K562 (cell line): Measurements from ENCODE around the gene SLC22A16. TPM values are rescaled to one million over a fixed set of nuclear protein-coding genes. Genes with fewer than 3 reads are reported as not detected.
"Not testable (repeated sequence)": the region's sequence is repeated elsewhere in the genome, so short reads cannot be mapped to it uniquely, and the experiment has no call there.

Experiments used
- ATAC-seq: fragments of 200-7000 bp; cut with Tn5 transposase; 3 replicates; pipeline ENCODE4 v1.9.1; 2020; ENCODE audit warnings: moderate library complexity
- BruUV-seq: library from RNA; stranded (reverse); fragments of 400-500 nt; replicated peaks from 2 replicates; lab custom pipeline; 2021; lab: Mats Ljungman, UMichigan
- CTCF ChIA-PET: fragments of 300-600 bp; formaldehyde crosslinking; extraction: SDS; loops from one replicate; lab custom pipeline; 2021; ENCODE audit warnings: low intra/inter-chr PET ratio; lab: Yijun Ruan, JAX
- POLR2A ChIA-PET: fragments of 300-600, 350-650 bp; sonication (Branson Sonifier 250); formaldehyde crosslinking; extraction: SDS; loops from one replicate; lab custom pipeline; 2021; ENCODE audit warnings: antibody characterized with exemption, inconsistent platforms; lab: Yijun Ruan, JAX
- DNase-seq, 4 experiments: peaks; one replicate each; pipeline versions ENCODE4 v3.0.0 to v3.0.0-alpha.2; 2011 to 2018; ENCODE audit warnings: low spot score in 3 of 4, mixed read lengths in 3 of 4; ENCODE audit errors: extremely low read depth in 1 of 4
- FAIRE-seq: peaks from 2 replicates; lab custom pipeline; 2011; peaks lifted over from hg19 to GRCh38; lab: Jason Lieb, UNC
- H2AFZ ChIP-seq: 2 replicates; pipeline ENCODE4 v1.6.0; 2011; ENCODE audit warnings: low read depth, low read length, control low read depth, inconsistent platforms
- H3K27ac ChIP-seq: fragments of 200-600 bp; 3 replicates; pipeline ENCODE4 v1.8.0; 2011; ENCODE audit warnings: low read depth, mild to moderate bottlenecking, control low read depth, inconsistent platforms, low read length, moderate library complexity, mixed read lengths; ENCODE audit errors: extremely low read depth
- H3K27me3 ChIP-seq, 2 experiments: fragments of 300-600 bp in 1 of 2; 2 replicates in 1 of 2; 3 replicates in 1 of 2; pipeline versions ENCODE4 v1.6.0 to v1.8.0; 2011; ENCODE audit warnings: inconsistent platforms in 2 of 2, low read length in 2 of 2, mild to moderate bottlenecking in 1 of 2, mixed read lengths in 1 of 2, moderate library complexity in 1 of 2; ENCODE audit not compliant: control insufficient read depth in 2 of 2, insufficient read depth in 2 of 2
- H3K36me3 ChIP-seq: fragments of 300-600 bp; 3 replicates; pipeline ENCODE4 v1.8.0; 2011; ENCODE audit warnings: mild to moderate bottlenecking, low read length, inconsistent platforms; ENCODE audit not compliant: control insufficient read depth, insufficient read depth
- H3K4me1 ChIP-seq, 2 experiments: fragments of 200-600 bp in 1 of 2; replicated peaks in 1 of 2; 2 replicates in 1 of 2; 3 replicates in 1 of 2; pipeline versions ENCODE4 v1.5.1 to v1.8.0; 2011; ENCODE audit warnings: inconsistent platforms in 2 of 2, low read length in 2 of 2, mild to moderate bottlenecking in 1 of 2, mixed read lengths in 1 of 2, moderate library complexity in 1 of 2; ENCODE audit not compliant: control insufficient read depth in 2 of 2, insufficient read depth in 2 of 2
- H3K4me2 ChIP-seq: 2 replicates; pipeline ENCODE4 v1.6.1; 2011; ENCODE audit warnings: low read length, control low read depth, inconsistent platforms, mixed read lengths; ENCODE audit not compliant: insufficient read depth
- H3K4me3 ChIP-seq: fragments of 200-600 bp; sonication (generic), shearing (Covaris generic); 2 replicates; pipeline ENCODE4 v1.5.1; 2016; ENCODE audit warnings: control low read depth, inconsistent platforms
- H3K79me2 ChIP-seq: fragments of 200-600 bp; 3 replicates; pipeline ENCODE4 v1.8.0; 2011; ENCODE audit warnings: low read length, inconsistent platforms; ENCODE audit not compliant: control insufficient read depth, insufficient read depth
- H3K9ac ChIP-seq, 2 experiments: 2 replicates each; pipeline versions ENCODE4 v1.6.0 to v1.6.1; 2011; ENCODE audit warnings: low read depth in 2 of 2, low read length in 2 of 2, control low read depth in 1 of 2, inconsistent platforms in 1 of 2, mild to moderate bottlenecking in 1 of 2, mixed read lengths in 1 of 2; ENCODE audit not compliant: insufficient read depth in 1 of 2
- H3K9me1 ChIP-seq: one replicate; pipeline ENCODE4 v1.6.0; 2011; ENCODE audit warnings: inconsistent platforms, mild to moderate bottlenecking, low read length, moderate library complexity; ENCODE audit not compliant: control insufficient read depth, insufficient read depth
- H3K9me3 ChIP-seq: replicated peaks from 2 replicates; pipeline ENCODE4 v1.5.1; 2011; ENCODE audit warnings: low read depth, low read length, inconsistent platforms; ENCODE audit not compliant: control insufficient read depth, insufficient read depth
- H4K20me1 ChIP-seq: replicated peaks from 2 replicates; pipeline ENCODE4 v1.6.1; 2011; ENCODE audit warnings: low read length, inconsistent platforms, mixed read lengths; ENCODE audit not compliant: control insufficient read depth, insufficient read depth
- CEBPB ChIP-seq: fragments of 450-650 bp; IDR thresholded peaks from 2 replicates; pipeline ENCODE4 v1.6.1; 2016; ENCODE audit warnings: missing genetic modification characterization, missing compliant biosample characterization
- CEBPG ChIP-seq, 3 experiments: fragments of 200-800 bp in 1 of 3; sonication (Bioruptor generic) in 1 of 3; sonication (generic) in 1 of 3; formaldehyde crosslinking in 1 of 3; IDR thresholded peaks in 2 of 3; conservative IDR thresholded peaks in 1 of 3; 2 replicates each; pipeline versions ENCODE4 v1.6.1 to v1.8.0; 2016 to 2022; ENCODE audit warnings: missing compliant biosample characterization in 2 of 3, missing genetic modification characterization in 2 of 3, mild to moderate bottlenecking in 1 of 3, missing genetic modification reagents in 1 of 3
- POLR2B ChIP-seq: fragments of 450-650 bp; IDR thresholded peaks from 2 replicates; pipeline ENCODE4 v1.6.1; 2018; ENCODE audit warnings: low read depth; ENCODE audit not compliant: partially characterized antibody
- TBP ChIP-seq: optimal IDR thresholded peaks from 2 replicates; pipeline ENCODE3; 2011; ENCODE audit warnings: low read depth, low read length, improper control_type of control experiment
- ZNF311 ChIP-seq: fragments of 250-450 bp; sonication (Bioruptor Pico); IDR thresholded peaks from 2 replicates; pipeline ENCODE4 v1.4.0; 2020; ENCODE audit warnings: mild to moderate bottlenecking, moderate library complexity
- ZNF551 ChIP-seq: fragments of 250-450 bp; sonication (Bioruptor Pico); IDR thresholded peaks from 2 replicates; pipeline ENCODE4 v1.5.0; 2021; ENCODE audit warnings: mild to moderate bottlenecking, moderate library complexity
- in situ Hi-C: fragments of 300-500 bp; cut with MboI; formaldehyde crosslinking; loops from 4 replicates; pipeline ENCODE4 v1.15.0; 2018; ENCODE audit warnings: inconsistent platforms, mixed read lengths
- intact Hi-C: fragments of 100-400 bp; cut with micrococcal nuclease; formaldehyde crosslinking; loops from 2 replicates; pipeline ENCODE4 v1.14.2; 2022
- polyA plus RNA-seq, 8 experiments: library from polyadenylated mRNA; depleted of rRNA in 4 of 8; stranded (reverse) in 5 of 8; unstranded in 3 of 8; fragments of >200 nt; fragmentation: Nextera tagmentation in 2 of 8; fragmentation: Illumina TruSeq in 1 of 8; extraction: Ambion mirVana in 2 of 8; extraction: Trizol in 1 of 8; gene quantifications; 2 replicates each; pipeline versions ENCODE4 v1.2.1 to v1.2.3, GENCODE V29; 2011 to 2014; ENCODE audit warnings: inconsistent platforms in 1 of 8, missing spikeins in 1 of 8
- total RNA-seq, 7 experiments: library from RNA; depleted of rRNA in 6 of 7; stranded (reverse); fragments of >200 nt in 6 of 7; fragmentation: Illumina TruSeq in 2 of 7; extraction: Trizol in 2 of 7; gene quantifications; 2 replicates each; pipeline versions ENCODE4 v1.2.1 to v1.2.3, GENCODE V29; 2011 to 2021; ENCODE audit warnings: low replicate concordance in 1 of 7
- TF ChIP-seq, protein P1 (sequence below), 2 experiments: IDR thresholded peaks; 2 replicates each; pipeline ENCODE4 v1.6.1; 2012; ENCODE audit warnings: improper control_type of control experiment in 2 of 2, low read depth in 2 of 2, low read length in 2 of 2, borderline replicate concordance in 1 of 2

The SLC22A16 gene
- total and polyA plus RNA-seq, 9 of the 15 experiments (the other 6 are each of a cell fraction or from before 2014, with no cell fraction given): not detected

DNA sequence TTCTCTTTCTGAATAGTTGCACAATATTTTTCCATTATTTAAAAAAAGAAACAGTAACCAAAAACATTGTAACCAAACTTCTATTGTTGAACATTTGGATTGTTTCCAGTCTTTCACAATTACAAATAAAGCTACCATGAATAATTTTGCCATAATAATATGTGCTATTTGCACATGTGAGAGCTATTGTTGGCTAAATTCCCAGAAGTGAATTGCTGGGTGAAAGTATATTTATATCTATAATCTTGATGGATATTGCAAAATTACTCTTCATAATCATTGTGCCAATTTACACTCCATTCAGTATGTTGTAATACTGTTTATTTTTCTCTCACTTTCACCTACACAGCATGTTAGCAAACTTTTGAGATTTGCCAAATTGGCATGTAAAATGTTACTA, 36.6 kb upstream of the SLC22A16 start:
- ChIA-PET CTCF (no interaction called here), POLR2A (no interaction called here)
- Histone ChIP-seq H4K20me1 (no peaks in the 10 kb centered on the region), H3K9me3 (no peaks in the 10 kb centered on the region), H3K36me3 (no peaks in the 10 kb centered on the region), H3K4me3 (no peak overlapping the region), H3K27me3 (peaks cover 3 to 5% of the 10 kb centered on the region in 2 experiments; a peak in 2 of 5 replicates), H2AFZ (no peak overlapping the region), H3K9me1 (no peaks in the 10 kb centered on the region), H3K4me2 (no peak overlapping the region), H3K27ac (no peak overlapping the region), H3K79me2 (no peaks in the 10 kb centered on the region), H3K9ac (no peak overlapping the region), H3K4me1 (no peaks in the 10 kb centered on the region; a peak in 1 of 5 replicates)
- FAIRE-seq (no peak), ATAC-seq (no peak), DNase-seq (no peak)
- intact Hi-C loops: no loop called here
- in situ Hi-C loops: no loop called here
- TF ChIP-seq POLR2B: no peak
- TF ChIP-seq CEBPB (tag): peak; percentile 55; the same call in 1 of the 2 replicates
- TF ChIP-seq ZNF311: no peak
- TF ChIP-seq, protein P1, sequence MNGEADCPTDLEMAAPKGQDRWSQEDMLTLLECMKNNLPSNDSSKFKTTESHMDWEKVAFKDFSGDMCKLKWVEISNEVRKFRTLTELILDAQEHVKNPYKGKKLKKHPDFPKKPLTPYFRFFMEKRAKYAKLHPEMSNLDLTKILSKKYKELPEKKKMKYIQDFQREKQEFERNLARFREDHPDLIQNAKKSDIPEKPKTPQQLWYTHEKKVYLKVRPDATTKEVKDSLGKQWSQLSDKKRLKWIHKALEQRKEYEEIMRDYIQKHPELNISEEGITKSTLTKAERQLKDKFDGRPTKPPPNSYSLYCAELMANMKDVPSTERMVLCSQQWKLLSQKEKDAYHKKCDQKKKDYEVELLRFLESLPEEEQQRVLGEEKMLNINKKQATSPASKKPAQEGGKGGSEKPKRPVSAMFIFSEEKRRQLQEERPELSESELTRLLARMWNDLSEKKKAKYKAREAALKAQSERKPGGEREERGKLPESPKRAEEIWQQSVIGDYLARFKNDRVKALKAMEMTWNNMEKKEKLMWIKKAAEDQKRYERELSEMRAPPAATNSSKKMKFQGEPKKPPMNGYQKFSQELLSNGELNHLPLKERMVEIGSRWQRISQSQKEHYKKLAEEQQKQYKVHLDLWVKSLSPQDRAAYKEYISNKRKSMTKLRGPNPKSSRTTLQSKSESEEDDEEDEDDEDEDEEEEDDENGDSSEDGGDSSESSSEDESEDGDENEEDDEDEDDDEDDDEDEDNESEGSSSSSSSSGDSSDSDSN (IDR thresholded peaks at IDR 0.05; ENCODE audit: borderline replicate concordance in 1 of 2, low read depth in 2 of 2, low read length in 2 of 2): no peak
- no peak for TF ChIP-seq CEBPG (CRISPR knock-in tag; IDR thresholded peaks at IDR 0.05)
- TF ChIP-seq CEBPG (tag; conservative IDR thresholded peaks at IDR 0.05 in 1 of 2, IDR thresholded peaks at IDR 0.05 in 1 of 2): 0 out of 4 replicates have a peak, but pooled peaks have one; percentile 25 to 29
- TF ChIP-seq ZNF551 (CRISPR knock-in tag): no peak
- TF ChIP-seq TBP: no peak
- no TSS peak for BruUV-seq

DNA sequence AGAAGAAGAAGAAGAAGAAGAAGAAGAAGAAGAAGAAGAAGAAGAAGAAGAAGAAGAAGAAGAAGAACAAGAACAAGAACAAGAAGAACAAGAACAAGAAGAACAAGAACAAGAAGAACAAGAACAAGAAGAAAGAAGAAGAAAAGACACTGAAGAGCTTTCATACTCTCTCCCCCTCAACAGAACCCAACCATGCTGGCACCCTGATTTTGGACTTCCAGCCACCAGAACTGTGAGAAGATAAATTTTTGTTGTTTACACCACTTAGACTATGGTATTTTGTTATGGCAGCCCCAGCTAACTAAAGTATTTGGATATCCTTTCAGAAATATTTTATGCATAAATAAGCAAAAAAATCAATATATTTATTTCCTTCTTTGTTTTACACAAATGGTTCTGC, 36.1 kb upstream of the SLC22A16 start:
- H3K9me1 ChIP-seq, DNase-seq, H4K20me1 ChIP-seq, H3K27ac ChIP-seq, H3K36me3 ChIP-seq, H3K4me3 ChIP-seq, H3K4me1 ChIP-seq, H3K27me3 ChIP-seq, H2AFZ ChIP-seq, ATAC-seq, in situ Hi-C loops, H3K9me3 ChIP-seq, H3K79me2 ChIP-seq, intact Hi-C loops, H3K4me2 ChIP-seq, BruUV-seq, H3K9ac ChIP-seq, POLR2A ChIA-PET: not testable (repeated sequence)
- CTCF ChIA-PET: interaction anchor here (0.6 kb wide), 1 partner anchor 32 kb away, joined by 5 read pairs; no protein-coding TSS in a partner anchor
- FAIRE-seq: peak; percentile 72
